ENCODE measurements around the gene PRDX6. TPM values are rescaled to one million over a fixed set of nuclear protein-coding genes. Genes with fewer than 3 reads are reported as not detected.

PRDX6 gene
- total RNA-seq, 1 experiment from 2014 or later = 502 TPM

DNA sequence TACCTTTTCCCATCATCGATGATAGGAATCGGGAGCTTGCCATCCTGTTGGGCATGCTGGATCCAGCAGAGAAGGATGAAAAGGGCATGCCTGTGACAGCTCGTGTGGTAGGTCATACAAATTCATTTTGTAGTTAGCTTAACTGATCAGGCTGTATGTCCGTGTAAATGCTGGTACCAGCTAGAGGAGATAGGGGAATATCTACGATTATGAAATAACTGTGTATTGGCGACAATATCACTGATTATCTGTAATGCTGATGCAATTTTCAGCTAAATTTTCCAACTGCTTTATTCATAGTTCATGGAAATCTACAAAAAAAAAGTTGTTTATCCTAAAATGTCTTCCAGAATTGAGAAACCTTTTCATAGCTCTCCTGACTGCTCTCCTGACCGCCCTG, 8.3 kb downstream of the PRDX6 start:
- H3K27ac Mint-ChIP-seq (ENCODE audit: low read depth, unreplicated experiment) = no peak overlapping the region
- H3K4me1 Mint-ChIP-seq (ENCODE audit: insufficient read depth, unreplicated experiment) = peaks cover 20% of the 10 kb centered on the region
- BruUV-seq (replicated peaks) = no TSS peak
- H3K27me3 Mint-ChIP-seq (ENCODE audit: insufficient read depth, unreplicated experiment) = no peaks in the 10 kb centered on the region
- H3K36me3 Mint-ChIP-seq (ENCODE audit: insufficient read depth, unreplicated experiment) = peaks cover 99% of the 10 kb centered on the region
- intact Hi-C loops (cut with micrococcal nuclease) = no loop called here
- H3K4me3 Mint-ChIP-seq (ENCODE audit: unreplicated experiment) = no peak overlapping the region
- no peak for DNase-seq (ENCODE audit: unreplicated experiment)
- TF ChIP-seq, protein P1, sequence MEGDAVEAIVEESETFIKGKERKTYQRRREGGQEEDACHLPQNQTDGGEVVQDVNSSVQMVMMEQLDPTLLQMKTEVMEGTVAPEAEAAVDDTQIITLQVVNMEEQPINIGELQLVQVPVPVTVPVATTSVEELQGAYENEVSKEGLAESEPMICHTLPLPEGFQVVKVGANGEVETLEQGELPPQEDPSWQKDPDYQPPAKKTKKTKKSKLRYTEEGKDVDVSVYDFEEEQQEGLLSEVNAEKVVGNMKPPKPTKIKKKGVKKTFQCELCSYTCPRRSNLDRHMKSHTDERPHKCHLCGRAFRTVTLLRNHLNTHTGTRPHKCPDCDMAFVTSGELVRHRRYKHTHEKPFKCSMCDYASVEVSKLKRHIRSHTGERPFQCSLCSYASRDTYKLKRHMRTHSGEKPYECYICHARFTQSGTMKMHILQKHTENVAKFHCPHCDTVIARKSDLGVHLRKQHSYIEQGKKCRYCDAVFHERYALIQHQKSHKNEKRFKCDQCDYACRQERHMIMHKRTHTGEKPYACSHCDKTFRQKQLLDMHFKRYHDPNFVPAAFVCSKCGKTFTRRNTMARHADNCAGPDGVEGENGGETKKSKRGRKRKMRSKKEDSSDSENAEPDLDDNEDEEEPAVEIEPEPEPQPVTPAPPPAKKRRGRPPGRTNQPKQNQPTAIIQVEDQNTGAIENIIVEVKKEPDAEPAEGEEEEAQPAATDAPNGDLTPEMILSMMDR (IDR thresholded peaks at IDR 0.05; ENCODE audit: unreplicated experiment) = no peak
- H3K9me3 Mint-ChIP-seq (ENCODE audit: unreplicated experiment) = no peaks in the 10 kb centered on the region
- POLR2A ChIA-PET = interaction anchor here (0.6 to 1.3 kb wide), 4 partner anchors 21 to 192 kb away, joined by 3 to 4 read pairs (median 3); no protein-coding TSS in a partner anchor
- CTCF ChIA-PET = interaction anchor here (0.6 to 1.5 kb wide), 4 partner anchors 21 to 432 kb away, joined by 3 to 5 read pairs (median 4); partner anchors contain the start of gene SERPINC1

DNA sequence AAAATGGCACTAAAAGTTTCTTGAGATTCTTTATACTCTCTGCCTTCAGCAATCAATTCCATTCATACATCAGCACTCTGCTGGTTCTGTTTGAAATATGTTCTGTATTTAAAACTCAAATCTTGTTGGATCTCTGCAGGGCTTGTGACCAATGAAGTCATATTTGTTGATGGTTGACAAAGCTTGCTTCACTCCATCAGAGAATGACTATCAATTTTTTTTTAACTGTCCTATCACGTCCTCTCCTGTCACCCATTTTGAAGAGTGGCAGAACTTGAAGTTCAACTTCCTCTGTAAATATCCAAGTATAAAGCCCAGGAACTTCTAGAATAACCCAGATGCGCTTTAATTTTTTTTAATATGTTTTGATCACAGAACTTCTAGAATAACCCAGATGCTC, 10.9 kb downstream of the PRDX6 start:
- ChIA-PET CTCF (interaction anchor here (0.6 to 1.5 kb wide), 6 partner anchors 9 to 747 kb away, joined by 3 to 5 read pairs (median 3); no protein-coding TSS in a partner anchor), POLR2A (interaction anchor here (2.1 to 8.1 kb wide), 2 partner anchors 11 to 227 kb away, joined by 8 to 51 read pairs; partner anchors contain the start of genes KLHL20 and PRDX6)
- DNase-seq (ENCODE audit: unreplicated experiment) = no peak
- H3K9me3 Mint-ChIP-seq (ENCODE audit: unreplicated experiment) = no peaks in the 10 kb centered on the region
- no peaks in the 10 kb centered on the region for H3K27me3 Mint-ChIP-seq (ENCODE audit: insufficient read depth, unreplicated experiment)
- H3K4me1 Mint-ChIP-seq (ENCODE audit: insufficient read depth, unreplicated experiment) = no peaks in the 10 kb centered on the region
- intact Hi-C loops (cut with micrococcal nuclease) = no loop called here
- no TSS peak for BruUV-seq (replicated peaks)
- TF ChIP-seq, protein P1 (IDR thresholded peaks at IDR 0.05; ENCODE audit: unreplicated experiment) = no peak
- H3K36me3 Mint-ChIP-seq (ENCODE audit: insufficient read depth, unreplicated experiment) = peaks cover 84% of the 10 kb centered on the region
- no peak overlapping the region for H3K4me3 Mint-ChIP-seq (ENCODE audit: unreplicated experiment)
- no peak overlapping the region for H3K27ac Mint-ChIP-seq (ENCODE audit: low read depth, unreplicated experiment)

- no peak for DNase-seq (ENCODE audit: unreplicated experiment)
- intact Hi-C loops (cut with micrococcal nuclease) = no loop called here
- ChIA-PET CTCF (interaction anchor here (1.5 kb wide), 1 partner anchor 10 kb away, joined by 5 read pairs; no protein-coding TSS in a partner anchor), POLR2A (interaction anchor here (1.1 to 8.1 kb wide), 4 partner anchors 10 to 379 kb away, joined by 3 to 51 read pairs (median 6); partner anchors contain the start of genes GAS5, KLHL20, PRDX6 and ZBTB37)
- no TSS peak for BruUV-seq (replicated peaks)
- H3K27me3 Mint-ChIP-seq (ENCODE audit: insufficient read depth, unreplicated experiment) = no peaks in the 10 kb centered on the region
- H3K4me1 Mint-ChIP-seq (ENCODE audit: insufficient read depth, unreplicated experiment) = no peaks in the 10 kb centered on the region
- TF ChIP-seq, protein P1 (IDR thresholded peaks at IDR 0.05; ENCODE audit: unreplicated experiment) = no peak
- H3K36me3 Mint-ChIP-seq (ENCODE audit: insufficient read depth, unreplicated experiment) = peaks cover 72% of the 10 kb centered on the region
- no peak overlapping the region for H3K4me3 Mint-ChIP-seq (ENCODE audit: unreplicated experiment)
- no peak overlapping the region for H3K27ac Mint-ChIP-seq (ENCODE audit: low read depth, unreplicated experiment)
- H3K9me3 Mint-ChIP-seq (ENCODE audit: unreplicated experiment) = no peaks in the 10 kb centered on the region
Measured at GRCh38 chr1:173489149-173489600, 12.0 kb downstream of the PRDX6 start.

GRCh38 chr1:173489929-173490328, 12.8 kb downstream of the PRDX6 start:
- no peaks in the 10 kb centered on the region for H3K27me3 Mint-ChIP-seq (ENCODE audit: insufficient read depth, unreplicated experiment)

More at GRCh38 chr1:173489929-173490328, 12.8 kb downstream of the PRDX6 start:
- ChIA-PET POLR2A (interaction anchor here (0.6 to 8.1 kb wide), 4 partner anchors 13 to 378 kb away, joined by 3 to 51 read pairs (median 5); partner anchors contain the start of genes GAS5, PRDX6 and ZBTB37), CTCF (interaction anchor here (0.6 to 0.7 kb wide), 2 partner anchors 137 to 227 kb away, joined by 3 read pairs; no protein-coding TSS in a partner anchor)
- TF ChIP-seq, protein P1 (IDR thresholded peaks at IDR 0.05; ENCODE audit: unreplicated experiment) = no peak
- Mint-ChIP-seq H3K4me1 (ENCODE audit: insufficient read depth, unreplicated experiment) (no peaks in the 10 kb centered on the region), H3K4me3 (ENCODE audit: unreplicated experiment) (no peak overlapping the region), H3K27ac (ENCODE audit: low read depth, unreplicated experiment) (no peak overlapping the region), H3K36me3 (ENCODE audit: insufficient read depth, unreplicated experiment) (peaks cover 64% of the 10 kb centered on the region), H3K9me3 (ENCODE audit: unreplicated experiment) (no peaks in the 10 kb centered on the region)
- no TSS peak for BruUV-seq (replicated peaks)
- DNase-seq (ENCODE audit: unreplicated experiment) = no peak
- intact Hi-C loops (cut with micrococcal nuclease) = no loop called here
